GM12878 (cell line): ENCODE data around the gene EXOC4. TPM values are rescaled to one million over a fixed set of nuclear protein-coding genes. Genes with fewer than 3 reads are reported as not detected.

ENCODE experiments used
- ATAC-seq: fragments of 200-7000 bp; cut with Tn5 transposase; 3 replicates; pipeline ENCODE4 v1.9.1; 2020; ENCODE audit warnings: mild to moderate bottlenecking, moderate library complexity
- BruUV-seq: library from RNA; stranded (reverse); fragments of 400-500 nt; replicated peaks from 2 replicates; lab custom pipeline; 2021; lab: Mats Ljungman, UMichigan
- CTCF ChIA-PET: fragments of 300-600 bp; sonication (Branson Sonifier 250); formaldehyde crosslinking; extraction: SDS; loops from one replicate; lab custom pipeline; 2021; ENCODE audit warnings: inconsistent platforms; lab: Yijun Ruan, JAX
- POLR2A ChIA-PET: fragments of 350-600 bp; formaldehyde crosslinking; extraction: SDS; loops from one replicate; lab custom pipeline; 2021; ENCODE audit warnings: inconsistent platforms; lab: Charles Lee
- RAD21 ChIA-PET: fragments of 300-600 bp; sonication (Branson Sonifier 250); formaldehyde crosslinking; loops from one replicate; lab custom pipeline; 2023; ENCODE audit warnings: antibody characterized with exemption; ENCODE audit not compliant: unreplicated experiment; lab: Charles Lee
- SMC1A ChIA-PET: fragments of 300-600 bp; sonication (Branson Sonifier 250); formaldehyde crosslinking; loops from one replicate; lab custom pipeline; 2023; ENCODE audit not compliant: unreplicated experiment, uncharacterized antibody; lab: Charles Lee
- DNase-seq: peaks from one replicate; pipeline ENCODE4 v3.0.0-alpha.2; 2011; ENCODE audit warnings: low read depth, low spot score
- FAIRE-seq: peaks from 3 replicates; lab custom pipeline; 2011; peaks lifted over from hg19 to GRCh38; lab: Jason Lieb, UNC
- H2AFZ ChIP-seq: 2 replicates; pipeline ENCODE4 v1.6.0; 2011; ENCODE audit warnings: low read depth, low read length, control low read depth; ENCODE audit not compliant: control insufficient read depth
- H3K27ac ChIP-seq: 2 replicates; pipeline ENCODE4 v1.5.1; 2011; ENCODE audit warnings: control low read depth; ENCODE audit not compliant: control insufficient read depth, insufficient read depth
- H3K27me3 ChIP-seq, 2 experiments: replicated peaks in 1 of 2; 2 replicates each; pipeline versions ENCODE4 v1.6.0 to v1.6.1; 2011; ENCODE audit warnings: low read length in 1 of 2; ENCODE audit not compliant: control insufficient read depth in 2 of 2, insufficient read depth in 2 of 2
- H3K36me3 ChIP-seq, 2 experiments: 2 replicates each; pipeline ENCODE4 v1.5.1; 2011; ENCODE audit warnings: low read length in 1 of 2; ENCODE audit not compliant: control insufficient read depth in 2 of 2, insufficient read depth in 2 of 2
- H3K4me1 ChIP-seq: 2 replicates; pipeline ENCODE4 v1.6.1; 2011; ENCODE audit warnings: mild to moderate bottlenecking, low read length, moderate library complexity, mixed read lengths; ENCODE audit not compliant: control insufficient read depth, insufficient read depth
- H3K4me2 ChIP-seq: 2 replicates; pipeline ENCODE4 v1.6.0; 2011; ENCODE audit warnings: control low read depth; ENCODE audit not compliant: control insufficient read depth, insufficient read depth
- H3K4me3 ChIP-seq: fragments of 200-600 bp; sonication (generic); 2 replicates; pipeline ENCODE4 v1.5.1; 2016
- H3K79me2 ChIP-seq: 2 replicates; pipeline ENCODE4 v1.6.0; 2011; ENCODE audit warnings: low read length; ENCODE audit not compliant: control insufficient read depth, insufficient read depth
- H3K9ac ChIP-seq: 2 replicates; pipeline ENCODE4 v1.8.0; 2011; ENCODE audit warnings: low read length, control low read depth, mixed read lengths; ENCODE audit not compliant: control insufficient read depth, insufficient read depth
- H3K9me3 ChIP-seq: replicated peaks from 3 replicates; pipeline ENCODE4 v1.5.1; 2011; ENCODE audit warnings: mild to moderate bottlenecking, low read length; ENCODE audit not compliant: control insufficient read depth, insufficient read depth
- H4K20me1 ChIP-seq: 2 replicates; pipeline ENCODE4 v1.6.0; 2011; ENCODE audit not compliant: control insufficient read depth, insufficient read depth
- ATF7 ChIP-seq: fragments of 450-650 bp; IDR thresholded peaks from 2 replicates; pipeline ENCODE4 v1.6.1; 2016; ENCODE audit warnings: low read depth, mild to moderate bottlenecking
- BCL11A ChIP-seq: IDR thresholded peaks from 2 replicates; pipeline ENCODE4 v1.6.1; 2011; ENCODE audit warnings: low read depth, low read length
- BCL3 ChIP-seq: IDR thresholded peaks from 2 replicates; pipeline ENCODE4 v1.6.1; 2011; ENCODE audit warnings: borderline replicate concordance, low read depth, mild to moderate bottlenecking, moderate library complexity, low read length; ENCODE audit not compliant: insufficient read depth, poor library complexity, severe bottlenecking
- CTCF ChIP-seq, 3 experiments: IDR thresholded peaks in 2 of 3; conservative IDR thresholded peaks in 1 of 3; 2 replicates each; pipeline ENCODE4 v1.5.1; 2011; ENCODE audit warnings: low read depth in 3 of 3, low read length in 3 of 3, mild to moderate bottlenecking in 3 of 3, control low read depth in 2 of 3, moderate library complexity in 2 of 3, inconsistent platforms in 1 of 3, mixed read lengths in 1 of 3; ENCODE audit not compliant: control insufficient read depth in 2 of 3, insufficient read depth in 1 of 3; ENCODE audit errors: extremely low read depth in 1 of 3
- CUX1 ChIP-seq: IDR thresholded peaks from 2 replicates; pipeline ENCODE4 v1.6.1; 2012; ENCODE audit warnings: improper control_type of control experiment, low read depth, low read length; ENCODE audit not compliant: insufficient replicate concordance
- JUND ChIP-seq: IDR thresholded peaks from 2 replicates; pipeline ENCODE4 v1.6.1; 2012; ENCODE audit warnings: low read depth, mild to moderate bottlenecking, low read length, improper control_type of control experiment, moderate library complexity
- RAD21 ChIP-seq: IDR thresholded peaks from 2 replicates; pipeline ENCODE4 v1.6.1; 2011; ENCODE audit warnings: mild to moderate bottlenecking, low read depth, low read length, moderate library complexity; ENCODE audit not compliant: insufficient read depth
- SMARCA5 ChIP-seq: fragments of 450-650 bp; IDR thresholded peaks from 2 replicates; pipeline ENCODE4 v1.6.1; 2017; ENCODE audit warnings: mild to moderate bottlenecking
- SMC3 ChIP-seq: IDR thresholded peaks from 2 replicates; pipeline ENCODE4 v1.6.1; 2011; ENCODE audit warnings: low read length, improper control_type of control experiment, borderline replicate concordance
- TCF3 ChIP-seq: IDR thresholded peaks from 2 replicates; pipeline ENCODE4 v1.6.1; 2012; ENCODE audit warnings: low read depth, mild to moderate bottlenecking, low read length, borderline replicate concordance; ENCODE audit not compliant: insufficient read depth
- ZNF207 ChIP-seq: fragments of 450-650 bp; IDR thresholded peaks from 2 replicates; pipeline ENCODE4 v1.6.1; 2014; ENCODE audit warnings: antibody characterized with exemption, mild to moderate bottlenecking, borderline replicate concordance
- WGBS: methylation state at CpG from one replicate; pipeline ENCODE4 v1.1.6; 2016; ENCODE audit warnings: low lambda C conversion rate; ENCODE audit not compliant: insufficient replicate concordance, insufficient coverage; ENCODE audit errors: missing lambda C conversion rate; 5-methylcytosine and 5-hydroxymethylcytosine counted together
- in situ Hi-C: fragments of 300-500 bp; cut with MboI; formaldehyde crosslinking; loops from 9 replicates; pipeline ENCODE4 v1.14.3; 2018; ENCODE audit warnings: mixed read lengths
- intact Hi-C: fragments of 100-400 bp; cut with micrococcal nuclease; formaldehyde crosslinking; loops from one replicate; pipeline ENCODE4 v1.14.2; 2022; ENCODE audit not compliant: unreplicated experiment
- polyA plus RNA-seq, 11 experiments: library from polyadenylated mRNA; depleted of rRNA in 4 of 11; unstranded in 6 of 11; stranded (reverse) in 5 of 11; fragments of >200 nt; fragmentation: Nextera tagmentation in 4 of 11; fragmentation: Illumina TruSeq in 1 of 11; extraction: Ambion mirVana in 4 of 11; extraction: Trizol in 1 of 11; gene quantifications; 1 replicate in 1 of 11; 2 replicates in 10 of 11; pipeline versions ENCODE4 v1.2.1 to v1.2.3, GENCODE V29; 2011 to 2016; ENCODE audit warnings: inconsistent platforms in 2 of 11, missing spikeins in 2 of 11, low read depth in 1 of 11
- total RNA-seq, 4 experiments: library from RNA; depleted of rRNA in 3 of 4; stranded (reverse); fragments of >200 nt in 3 of 4; fragmentation: Illumina TruSeq in 1 of 4; extraction: Trizol in 1 of 4; gene quantifications; 2 replicates each; pipeline versions ENCODE4 v1.2.1 to v1.2.3, GENCODE V29; 2013 to 2021

Gene EXOC4
- total and polyA plus RNA-seq, 10 of the 15 experiments (the other 5 are each of a cell fraction or from before 2014, with no cell fraction given): 13.2 to 44.5 (median 29.6) TPM

- FAIRE-seq (no peak), DNase-seq (no peak), ATAC-seq (peak; percentile 44)
- WGBS: 69% methylated on average over 6 of the region's 6 CpGs
- intact Hi-C loops: no loop called here
- in situ Hi-C loops: no loop called here
- Histone ChIP-seq H3K36me3 (no peaks in the 10 kb centered on the region), H3K4me1 (no peaks in the 10 kb centered on the region), H3K27me3 (no peaks in the 10 kb centered on the region), H2AFZ (no peak overlapping the region), H3K4me2 (no peak overlapping the region), H4K20me1 (no peaks in the 10 kb centered on the region), H3K9me3 (no peaks in the 10 kb centered on the region), H3K79me2 (no peaks in the 10 kb centered on the region), H3K9ac (no peak overlapping the region), H3K4me3 (no peak overlapping the region), H3K27ac (no peak overlapping the region)
- RAD21 ChIA-PET: interaction anchor here (0.7 to 1.5 kb wide), 2 partner anchors 309 to 311 kb away, joined by 3 to 5 read pairs; no protein-coding TSS in a partner anchor
- SMC1A ChIA-PET: interaction anchor here (0.7 to 1.5 kb wide), 7 partner anchors 11 to 183 kb away, joined by 3 to 6 read pairs (median 3); no protein-coding TSS in a partner anchor
- POLR2A ChIA-PET: no interaction called here
- no TSS peak for BruUV-seq
- CTCF ChIA-PET: interaction anchor here (1.1 to 2.1 kb wide), 8 partner anchors 10 to 469 kb away, joined by 3 to 6 read pairs (median 5); no protein-coding TSS in a partner anchor
- TF ChIP-seq BCL3 (no peak), BCL11A (no peak), RAD21 (peak; percentile 49), SMC3 (peak; percentile 50; the same call in 1 of the 2 replicates), CTCF (IDR thresholded peaks at IDR 0.05 in 2 of 3, conservative IDR thresholded peaks at IDR 0.05 in 1 of 3; ENCODE audit: control insufficient read depth in 2 of 3, extremely low read depth in 1 of 3, insufficient read depth in 1 of 3, low read depth in 3 of 3, low read length in 3 of 3) (peak; percentile 45 to 51 (median 51); a peak in 4 of 6 replicates), JUND (no peak), SMARCA5 (no peak), ZNF207 (no peak), TCF3 (no peak), CUX1 (no peak), ATF7 (no peak)
Observed at GRCh38 chr7:133742709-133743538, 490.0 kb downstream of the EXOC4 start.
